HepG2 (cell line): ENCODE measurements around the gene SAC3D1. TPM values are rescaled to one million over a fixed set of nuclear protein-coding genes. Genes with fewer than 3 reads are reported as not detected.

Experiments
- CBX1 ChIP-seq: IDR thresholded peaks from one replicate; pipeline ENCODE4 v1.6.1; 2016; ENCODE audit warnings: antibody characterized with exemption, low read depth
- FOXA1 ChIP-seq, 2 experiments: fragments of 450-650 bp in 1 of 2; sonication (generic) in 1 of 2; formaldehyde crosslinking in 1 of 2; IDR thresholded peaks; 2 replicates each; pipeline versions ENCODE4 v1.4.0 to v1.6.1; 2016 to 2020; ENCODE audit warnings: missing genetic modification reagents in 1 of 2
- KLF16 ChIP-seq, 2 experiments: sonication (generic) in 1 of 2; formaldehyde crosslinking in 1 of 2; IDR thresholded peaks; 2 replicates each; pipeline versions ENCODE4 v1.6.1 to v1.8.0; 2016 to 2023; ENCODE audit warnings: missing genetic modification reagents in 2 of 2, missing compliant biosample characterization in 1 of 2
- ZBTB38 ChIP-seq: sonication (generic); formaldehyde crosslinking; IDR thresholded peaks from 2 replicates; pipeline ENCODE4 v1.5.1; 2020; ENCODE audit warnings: mild to moderate bottlenecking, missing genetic modification reagents
- ZZZ3 ChIP-seq: sonication (generic); formaldehyde crosslinking; IDR thresholded peaks from 2 replicates; pipeline ENCODE4 v1.4.0; 2020; ENCODE audit warnings: missing genetic modification reagents, mild to moderate bottlenecking, borderline replicate concordance
- polyA plus RNA-seq, 8 experiments: library from polyadenylated mRNA; depleted of rRNA in 3 of 8; stranded (reverse) in 7 of 8; unstranded in 1 of 8; fragments of >200 nt; fragmentation: Illumina TruSeq in 4 of 8; extraction: Trizol in 4 of 8; gene quantifications; 2 replicates each; pipeline versions ENCODE4 v1.2.1 to v1.2.3, GENCODE V29; 2011 to 2016; ENCODE audit warnings: low read depth in 4 of 8, missing spikeins in 1 of 8, mixed read lengths in 1 of 8; ENCODE audit not compliant: insufficient read depth in 1 of 8
- total RNA-seq, 5 experiments: library from RNA; depleted of rRNA; stranded (reverse); fragments of >200 nt; fragmentation: Illumina TruSeq; extraction: Trizol; gene quantifications; 2 replicates each; pipeline ENCODE4 v1.2.3, GENCODE V29; 2016; ENCODE audit warnings: low read depth in 1 of 5
- TF ChIP-seq, protein P1 (sequence below): sonication (generic); formaldehyde crosslinking; IDR thresholded peaks from 2 replicates; pipeline ENCODE4 v1.4.0; 2020; ENCODE audit warnings: mild to moderate bottlenecking, missing genetic modification reagents, borderline replicate concordance
- TF ChIP-seq, protein P2 (sequence below), 2 experiments: IDR thresholded peaks; 2 replicates each; pipeline ENCODE4 v1.6.1; 2011 to 2012; ENCODE audit warnings: low read length in 2 of 2, borderline replicate concordance in 1 of 2, low read depth in 1 of 2, mild to moderate bottlenecking in 1 of 2, moderate library complexity in 1 of 2
- TF ChIP-seq, protein P3 (sequence below): sonication (generic); formaldehyde crosslinking; IDR thresholded peaks from 2 replicates; pipeline ENCODE4 v1.4.0; 2020; ENCODE audit warnings: missing genetic modification reagents, borderline replicate concordance
- TF ChIP-seq, protein P4 (sequence below), 2 experiments: sonication (generic) in 1 of 2; formaldehyde crosslinking in 1 of 2; IDR thresholded peaks; 2 replicates each; pipeline versions ENCODE4 v1.6.1 to v1.9.0; 2014 to 2022; ENCODE audit warnings: antibody characterized with exemption in 1 of 2, borderline replicate concordance in 1 of 2, inconsistent platforms in 1 of 2, low read depth in 1 of 2, missing genetic modification reagents in 1 of 2

SAC3D1 gene
- total and polyA plus RNA-seq, 2 of the 13 experiments (the other 11 are each of a cell fraction or from before 2014, with no cell fraction given), result 7.4 to 36.3 TPM

DNA sequence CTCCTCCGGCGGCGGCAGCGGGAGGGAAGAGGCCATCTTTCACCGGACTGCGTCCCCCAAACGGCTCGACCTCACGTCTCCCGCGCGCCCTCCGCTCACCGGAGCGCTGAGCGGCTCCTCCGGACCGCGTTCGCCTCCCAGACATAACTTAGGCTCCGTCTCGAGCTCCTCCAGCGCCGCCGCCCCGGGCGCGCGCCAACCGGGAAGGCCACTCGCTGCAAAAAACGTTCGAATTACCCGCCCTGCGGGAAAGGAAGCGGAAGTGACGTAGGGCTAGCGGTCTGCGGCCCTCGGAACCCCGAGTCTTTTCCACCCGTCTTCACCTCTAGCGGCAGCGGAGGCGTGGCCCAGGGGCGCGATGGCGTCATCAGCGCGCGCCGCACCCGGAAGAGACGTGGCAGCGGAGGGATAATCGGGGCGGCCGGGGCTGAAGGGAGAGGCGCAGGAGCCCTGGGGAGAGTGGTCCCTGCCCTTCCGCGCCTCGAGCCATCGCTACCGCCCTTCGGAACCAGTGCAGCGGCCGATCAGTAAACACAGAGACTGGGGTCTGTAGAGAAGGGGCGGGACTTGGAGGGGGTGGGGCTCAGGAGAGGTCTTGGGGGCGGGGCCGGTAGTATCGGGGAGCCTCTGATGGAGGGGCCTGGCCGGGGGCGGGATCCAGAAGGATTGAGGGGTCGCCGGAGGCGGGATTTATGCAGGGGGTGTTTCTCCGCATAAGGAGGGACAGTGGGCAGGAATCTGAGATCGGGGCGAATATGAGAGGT lies 43.0 kb downstream of the SAC3D1 start, which contains the start of the genes CDCA5 and ZFPL1 (continued):
- TF ChIP-seq KLF16 (CRISPR knock-in tag; IDR thresholded peaks at IDR 0.05) (peak in 1 of 2 experiments; percentile 95; a peak in 2 of 4 replicates), ZBTB38 (CRISPR knock-in tag) (peak; percentile 71; the same call in 1 of the 2 replicates), ZZZ3 (CRISPR knock-in tag) (peak; percentile 92; the same call in 1 of the 2 replicates), FOXA1 (IDR thresholded peaks at IDR 0.05) (no peak), FOXA1 (CRISPR knock-in tag; IDR thresholded peaks at IDR 0.05) (0 out of 2 replicates have a peak, but pooled peaks have one; percentile 5), CBX1 (peak; percentile 69)
- TF ChIP-seq, protein P1, sequence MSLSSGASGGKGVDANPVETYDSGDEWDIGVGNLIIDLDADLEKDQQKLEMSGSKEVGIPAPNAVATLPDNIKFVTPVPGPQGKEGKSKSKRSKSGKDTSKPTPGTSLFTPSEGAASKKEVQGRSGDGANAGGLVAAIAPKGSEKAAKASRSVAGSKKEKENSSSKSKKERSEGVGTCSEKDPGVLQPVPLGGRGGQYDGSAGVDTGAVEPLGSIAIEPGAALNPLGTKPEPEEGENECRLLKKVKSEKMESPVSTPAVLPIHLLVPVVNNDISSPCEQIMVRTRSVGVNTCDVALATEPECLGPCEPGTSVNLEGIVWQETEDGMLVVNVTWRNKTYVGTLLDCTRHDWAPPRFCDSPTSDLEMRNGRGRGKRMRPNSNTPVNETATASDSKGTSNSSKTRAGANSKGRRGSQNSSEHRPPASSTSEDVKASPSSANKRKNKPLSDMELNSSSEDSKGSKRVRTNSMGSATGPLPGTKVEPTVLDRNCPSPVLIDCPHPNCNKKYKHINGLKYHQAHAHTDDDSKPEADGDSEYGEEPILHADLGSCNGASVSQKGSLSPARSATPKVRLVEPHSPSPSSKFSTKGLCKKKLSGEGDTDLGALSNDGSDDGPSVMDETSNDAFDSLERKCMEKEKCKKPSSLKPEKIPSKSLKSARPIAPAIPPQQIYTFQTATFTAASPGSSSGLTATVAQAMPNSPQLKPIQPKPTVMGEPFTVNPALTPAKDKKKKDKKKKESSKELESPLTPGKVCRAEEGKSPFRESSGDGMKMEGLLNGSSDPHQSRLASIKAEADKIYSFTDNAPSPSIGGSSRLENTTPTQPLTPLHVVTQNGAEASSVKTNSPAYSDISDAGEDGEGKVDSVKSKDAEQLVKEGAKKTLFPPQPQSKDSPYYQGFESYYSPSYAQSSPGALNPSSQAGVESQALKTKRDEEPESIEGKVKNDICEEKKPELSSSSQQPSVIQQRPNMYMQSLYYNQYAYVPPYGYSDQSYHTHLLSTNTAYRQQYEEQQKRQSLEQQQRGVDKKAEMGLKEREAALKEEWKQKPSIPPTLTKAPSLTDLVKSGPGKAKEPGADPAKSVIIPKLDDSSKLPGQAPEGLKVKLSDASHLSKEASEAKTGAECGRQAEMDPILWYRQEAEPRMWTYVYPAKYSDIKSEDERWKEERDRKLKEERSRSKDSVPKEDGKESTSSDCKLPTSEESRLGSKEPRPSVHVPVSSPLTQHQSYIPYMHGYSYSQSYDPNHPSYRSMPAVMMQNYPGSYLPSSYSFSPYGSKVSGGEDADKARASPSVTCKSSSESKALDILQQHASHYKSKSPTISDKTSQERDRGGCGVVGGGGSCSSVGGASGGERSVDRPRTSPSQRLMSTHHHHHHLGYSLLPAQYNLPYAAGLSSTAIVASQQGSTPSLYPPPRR (CRISPR knock-in tag), result peak; percentile 68
- TF ChIP-seq, protein P2, sequence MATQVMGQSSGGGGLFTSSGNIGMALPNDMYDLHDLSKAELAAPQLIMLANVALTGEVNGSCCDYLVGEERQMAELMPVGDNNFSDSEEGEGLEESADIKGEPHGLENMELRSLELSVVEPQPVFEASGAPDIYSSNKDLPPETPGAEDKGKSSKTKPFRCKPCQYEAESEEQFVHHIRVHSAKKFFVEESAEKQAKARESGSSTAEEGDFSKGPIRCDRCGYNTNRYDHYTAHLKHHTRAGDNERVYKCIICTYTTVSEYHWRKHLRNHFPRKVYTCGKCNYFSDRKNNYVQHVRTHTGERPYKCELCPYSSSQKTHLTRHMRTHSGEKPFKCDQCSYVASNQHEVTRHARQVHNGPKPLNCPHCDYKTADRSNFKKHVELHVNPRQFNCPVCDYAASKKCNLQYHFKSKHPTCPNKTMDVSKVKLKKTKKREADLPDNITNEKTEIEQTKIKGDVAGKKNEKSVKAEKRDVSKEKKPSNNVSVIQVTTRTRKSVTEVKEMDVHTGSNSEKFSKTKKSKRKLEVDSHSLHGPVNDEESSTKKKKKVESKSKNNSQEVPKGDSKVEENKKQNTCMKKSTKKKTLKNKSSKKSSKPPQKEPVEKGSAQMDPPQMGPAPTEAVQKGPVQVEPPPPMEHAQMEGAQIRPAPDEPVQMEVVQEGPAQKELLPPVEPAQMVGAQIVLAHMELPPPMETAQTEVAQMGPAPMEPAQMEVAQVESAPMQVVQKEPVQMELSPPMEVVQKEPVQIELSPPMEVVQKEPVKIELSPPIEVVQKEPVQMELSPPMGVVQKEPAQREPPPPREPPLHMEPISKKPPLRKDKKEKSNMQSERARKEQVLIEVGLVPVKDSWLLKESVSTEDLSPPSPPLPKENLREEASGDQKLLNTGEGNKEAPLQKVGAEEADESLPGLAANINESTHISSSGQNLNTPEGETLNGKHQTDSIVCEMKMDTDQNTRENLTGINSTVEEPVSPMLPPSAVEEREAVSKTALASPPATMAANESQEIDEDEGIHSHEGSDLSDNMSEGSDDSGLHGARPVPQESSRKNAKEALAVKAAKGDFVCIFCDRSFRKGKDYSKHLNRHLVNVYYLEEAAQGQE (IDR thresholded peaks at IDR 0.05; ENCODE audit: borderline replicate concordance in 1 of 2, low read depth in 1 of 2, low read length in 2 of 2), result no peak
- TF ChIP-seq, protein P3, sequence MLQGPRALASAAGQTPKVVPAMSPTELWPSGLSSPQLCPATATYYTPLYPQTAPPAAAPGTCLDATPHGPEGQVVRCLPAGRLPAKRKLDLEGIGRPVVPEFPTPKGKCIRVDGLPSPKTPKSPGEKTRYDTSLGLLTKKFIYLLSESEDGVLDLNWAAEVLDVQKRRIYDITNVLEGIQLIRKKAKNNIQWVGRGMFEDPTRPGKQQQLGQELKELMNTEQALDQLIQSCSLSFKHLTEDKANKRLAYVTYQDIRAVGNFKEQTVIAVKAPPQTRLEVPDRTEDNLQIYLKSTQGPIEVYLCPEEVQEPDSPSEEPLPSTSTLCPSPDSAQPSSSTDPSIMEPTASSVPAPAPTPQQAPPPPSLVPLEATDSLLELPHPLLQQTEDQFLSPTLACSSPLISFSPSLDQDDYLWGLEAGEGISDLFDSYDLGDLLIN, result peak; percentile 73
- TF ChIP-seq, protein P4, sequence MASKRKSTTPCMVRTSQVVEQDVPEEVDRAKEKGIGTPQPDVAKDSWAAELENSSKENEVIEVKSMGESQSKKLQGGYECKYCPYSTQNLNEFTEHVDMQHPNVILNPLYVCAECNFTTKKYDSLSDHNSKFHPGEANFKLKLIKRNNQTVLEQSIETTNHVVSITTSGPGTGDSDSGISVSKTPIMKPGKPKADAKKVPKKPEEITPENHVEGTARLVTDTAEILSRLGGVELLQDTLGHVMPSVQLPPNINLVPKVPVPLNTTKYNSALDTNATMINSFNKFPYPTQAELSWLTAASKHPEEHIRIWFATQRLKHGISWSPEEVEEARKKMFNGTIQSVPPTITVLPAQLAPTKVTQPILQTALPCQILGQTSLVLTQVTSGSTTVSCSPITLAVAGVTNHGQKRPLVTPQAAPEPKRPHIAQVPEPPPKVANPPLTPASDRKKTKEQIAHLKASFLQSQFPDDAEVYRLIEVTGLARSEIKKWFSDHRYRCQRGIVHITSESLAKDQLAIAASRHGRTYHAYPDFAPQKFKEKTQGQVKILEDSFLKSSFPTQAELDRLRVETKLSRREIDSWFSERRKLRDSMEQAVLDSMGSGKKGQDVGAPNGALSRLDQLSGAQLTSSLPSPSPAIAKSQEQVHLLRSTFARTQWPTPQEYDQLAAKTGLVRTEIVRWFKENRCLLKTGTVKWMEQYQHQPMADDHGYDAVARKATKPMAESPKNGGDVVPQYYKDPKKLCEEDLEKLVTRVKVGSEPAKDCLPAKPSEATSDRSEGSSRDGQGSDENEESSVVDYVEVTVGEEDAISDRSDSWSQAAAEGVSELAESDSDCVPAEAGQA (IDR thresholded peaks at IDR 0.05; ENCODE audit: low read depth), result peak; percentile 92
- TF ChIP-seq, protein P4 (CRISPR knock-in tag; IDR thresholded peaks at IDR 0.05; ENCODE audit: borderline replicate concordance), result no peak
